Measurements from ENCODE around the gene TRAF3IP1.

The TRAF3IP1 gene

GRCh38 chr2:238408615-238409340 is 88.5 kb downstream of the TRAF3IP1 start:
- no peak for DNase-seq (ENCODE audit: low spot score)

GRCh38 chr2:238409341-238410199 is 89.3 kb downstream of the TRAF3IP1 start:
- no peak for DNase-seq (ENCODE audit: low spot score)

- DNase-seq (ENCODE audit: low spot score), result no peak
Measured at GRCh38 chr2:238412067-238412767, 91.9 kb downstream of the TRAF3IP1 start.

- no peak for DNase-seq (ENCODE audit: low spot score)
Measured at GRCh38 chr2:238413368-238413767, 93.0 kb downstream of the TRAF3IP1 start.

DNA sequence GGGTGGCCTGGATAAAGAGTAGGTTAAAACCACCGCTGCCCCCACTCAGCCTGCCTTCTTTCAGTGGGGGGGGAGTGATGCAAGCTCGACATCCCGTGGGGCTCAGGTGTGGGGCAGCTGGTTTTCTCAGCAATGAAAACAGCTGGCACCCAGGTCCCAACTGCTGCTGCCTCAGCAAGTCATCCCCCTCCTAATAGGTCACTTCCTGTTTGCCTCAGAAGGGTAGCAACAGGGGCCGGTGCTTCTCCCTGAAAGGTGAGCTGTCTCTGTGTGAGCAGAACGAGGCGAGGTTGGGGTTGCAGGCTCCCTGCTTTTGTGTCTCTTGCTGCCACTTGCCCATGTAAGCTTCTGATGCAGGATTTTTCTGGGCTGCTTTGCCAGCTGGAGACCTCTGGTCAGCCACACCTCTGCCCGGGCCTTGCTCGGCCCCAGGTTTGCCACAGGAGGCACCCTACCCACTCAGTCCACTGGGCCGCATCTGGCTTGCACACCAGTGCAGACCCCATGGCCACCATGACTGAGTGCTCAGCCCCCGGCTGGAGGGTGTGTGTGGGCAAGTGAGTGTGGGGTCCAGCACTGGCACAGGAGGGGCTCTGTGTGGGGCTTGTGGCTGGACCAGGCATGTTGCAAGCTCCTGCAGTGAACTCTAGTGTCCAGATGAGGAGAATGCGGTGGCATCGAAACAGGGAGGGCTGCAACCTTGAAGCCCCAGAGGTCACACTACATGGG is 94.9 kb downstream of the TRAF3IP1 start:
- DNase-seq (ENCODE audit: low spot score), result no peak

- no peak for DNase-seq (ENCODE audit: low spot score)
Measured at GRCh38 chr2:238415893-238416292, 95.6 kb downstream of the TRAF3IP1 start.

- DNase-seq (ENCODE audit: low spot score), result no peak
Measured at GRCh38 chr2:238418196-238418998, 98.1 kb downstream of the TRAF3IP1 start.

- DNase-seq (ENCODE audit: low spot score), result no peak
Measured at GRCh38 chr2:238418999-238419546, 98.8 kb downstream of the TRAF3IP1 start.

DNA sequence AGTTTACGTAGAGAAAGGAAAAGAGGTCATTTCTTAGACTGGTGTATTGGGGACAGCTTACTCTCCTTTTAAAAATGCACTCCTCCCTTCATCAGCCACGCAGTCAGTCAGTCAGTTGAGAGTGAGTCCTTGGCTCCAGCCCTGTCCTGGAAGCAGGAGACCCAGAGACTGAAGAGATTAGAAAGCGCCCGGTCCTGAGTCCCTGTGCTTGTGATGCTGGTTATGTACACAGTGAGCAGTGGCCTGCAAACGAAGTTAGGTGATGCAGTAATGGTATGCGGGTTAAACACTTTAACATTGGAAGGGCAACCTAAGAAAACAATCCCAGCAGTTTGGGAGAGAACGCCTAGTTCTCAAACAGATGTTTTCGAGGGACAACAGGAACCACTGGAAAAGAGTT is 100.1 kb downstream of the TRAF3IP1 start:
- no peak for DNase-seq (ENCODE audit: low spot score)

DNA sequence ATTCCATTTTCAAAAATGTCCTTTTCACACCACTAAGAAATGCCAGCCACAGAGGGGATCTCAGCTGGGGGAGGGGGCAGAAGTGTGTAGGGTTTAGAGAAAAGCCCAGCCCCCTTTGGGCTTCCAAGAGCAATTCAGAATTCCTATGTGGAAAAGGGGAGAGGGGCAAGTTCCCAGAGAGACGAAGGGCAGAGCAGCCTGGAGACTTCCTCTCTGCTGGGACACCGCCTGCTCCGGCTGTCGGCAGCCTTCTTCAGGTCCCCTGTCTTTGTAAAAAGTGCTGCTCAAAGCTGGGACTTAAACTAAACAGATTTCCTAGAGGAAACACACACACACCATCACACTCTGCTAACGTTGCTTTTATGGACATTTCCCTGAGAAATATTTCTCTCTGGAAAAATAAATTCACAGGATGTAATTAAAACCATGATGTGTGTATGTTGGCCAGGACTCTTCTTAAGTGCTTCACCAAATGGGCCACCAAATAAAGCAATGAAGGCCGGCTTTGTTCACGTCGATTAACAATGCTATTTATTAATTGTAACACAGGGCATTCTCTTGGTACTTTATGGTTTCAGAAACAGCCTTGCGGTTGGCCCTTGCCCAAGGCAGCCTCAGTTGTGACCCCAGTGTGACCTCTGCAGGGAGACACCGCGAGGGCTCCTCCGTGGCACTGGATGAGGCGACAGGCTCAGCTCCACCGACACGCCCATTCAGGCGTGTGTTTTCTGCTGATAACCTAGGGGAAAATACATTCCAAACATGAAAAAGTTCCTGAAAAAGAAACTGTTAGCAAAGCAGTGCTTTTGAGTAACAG is 100.8 kb downstream of the TRAF3IP1 start:
- DNase-seq (ENCODE audit: low spot score), result no peak

GRCh38 chr2:238421695-238422035 is 101.3 kb downstream of the TRAF3IP1 start:
- DNase-seq (ENCODE audit: low spot score), result no peak

GRCh38 chr2:238422285-238422684 is 102.0 kb downstream of the TRAF3IP1 start:
- no peak for DNase-seq (ENCODE audit: low spot score)

DNA sequence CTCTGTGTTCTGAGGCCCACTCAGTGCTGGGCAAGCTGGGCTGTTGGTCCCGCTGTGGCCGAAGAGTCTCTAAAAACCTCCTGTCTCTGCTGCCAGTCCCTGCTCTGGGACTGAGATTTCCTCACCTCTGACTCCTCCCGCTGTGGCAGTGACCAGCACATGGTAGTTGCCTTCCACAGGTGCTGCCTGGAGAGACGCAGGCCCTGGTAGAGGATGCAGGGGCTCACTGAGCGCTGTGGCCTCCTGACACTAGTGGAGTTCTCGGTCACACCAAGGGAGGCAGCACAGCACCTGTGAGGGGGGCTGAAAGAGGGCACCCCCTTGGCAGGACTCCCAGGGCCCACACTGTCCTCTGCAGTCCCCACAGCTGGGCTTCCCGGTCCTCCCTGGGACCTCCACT is 102.6 kb downstream of the TRAF3IP1 start:
- DNase-seq (ENCODE audit: low spot score), result no peak

DNA sequence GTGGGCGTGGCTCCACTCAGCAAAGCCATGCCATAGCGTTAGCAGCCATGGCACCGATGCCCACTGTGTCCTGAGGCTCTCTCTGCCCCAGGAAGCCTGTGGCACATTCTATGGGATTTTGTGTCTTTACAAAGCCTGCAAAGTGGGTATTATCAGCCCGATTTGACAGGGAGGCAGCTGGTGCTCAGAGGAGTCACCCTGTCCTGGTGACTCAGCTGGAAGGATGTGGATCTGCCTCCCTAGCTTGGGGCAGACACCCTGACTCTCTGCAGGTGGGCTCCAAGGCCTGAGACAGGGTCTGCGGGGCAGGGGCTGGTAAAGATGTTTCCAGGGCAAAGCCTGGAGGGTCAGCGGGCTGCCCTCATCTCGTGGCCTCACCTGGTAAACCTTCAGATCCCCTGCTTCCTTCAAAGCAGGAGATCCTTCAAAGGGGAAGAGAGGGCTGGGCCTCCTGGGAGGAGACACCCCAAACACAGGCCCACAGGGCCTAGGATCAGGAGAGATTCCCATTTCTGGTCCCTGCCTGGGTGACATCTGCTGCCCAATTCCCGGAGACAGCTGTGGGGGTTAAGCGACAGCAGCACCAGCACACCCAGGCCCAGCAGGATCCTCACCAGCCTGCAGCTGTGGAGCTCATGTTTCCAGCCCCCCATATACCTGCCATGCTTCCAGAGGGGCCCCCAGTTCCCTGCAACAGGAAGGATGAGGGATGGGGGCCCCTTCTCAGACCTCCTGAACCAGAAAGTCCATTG is 103.4 kb downstream of the TRAF3IP1 start:
- DNase-seq (ENCODE audit: low spot score), result no peak

GRCh38 chr2:238424313-238424700 is 104.0 kb downstream of the TRAF3IP1 start:
- DNase-seq (ENCODE audit: low spot score), result no peak

DNA sequence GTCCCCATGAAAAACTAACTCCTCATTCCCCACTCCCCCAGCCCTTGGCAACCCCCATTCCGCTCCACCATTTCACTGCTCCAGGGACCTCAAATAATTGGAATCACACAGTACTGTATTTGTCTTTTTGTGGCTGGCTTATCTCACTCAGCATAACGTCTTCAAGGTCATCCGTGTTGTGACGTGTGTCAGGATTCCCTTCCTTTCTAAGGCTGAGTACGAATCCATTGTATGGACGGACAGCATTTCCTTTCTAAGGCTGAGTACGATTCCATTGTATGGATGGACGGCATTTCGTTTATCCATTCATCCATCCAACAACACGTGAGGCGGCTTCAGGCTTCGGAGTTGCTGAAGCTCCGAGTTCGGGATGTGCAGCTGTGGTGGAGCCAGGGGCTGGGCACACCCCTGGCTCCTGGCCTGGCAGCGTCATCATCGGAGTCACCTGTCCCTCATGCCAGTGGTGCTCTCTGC is 105.2 kb downstream of the TRAF3IP1 start:
- DNase-seq (ENCODE audit: low spot score), result no peak

GRCh38 chr2:238425979-238426567 is 105.8 kb downstream of the TRAF3IP1 start:
- no peak for DNase-seq (ENCODE audit: low spot score)

DNA sequence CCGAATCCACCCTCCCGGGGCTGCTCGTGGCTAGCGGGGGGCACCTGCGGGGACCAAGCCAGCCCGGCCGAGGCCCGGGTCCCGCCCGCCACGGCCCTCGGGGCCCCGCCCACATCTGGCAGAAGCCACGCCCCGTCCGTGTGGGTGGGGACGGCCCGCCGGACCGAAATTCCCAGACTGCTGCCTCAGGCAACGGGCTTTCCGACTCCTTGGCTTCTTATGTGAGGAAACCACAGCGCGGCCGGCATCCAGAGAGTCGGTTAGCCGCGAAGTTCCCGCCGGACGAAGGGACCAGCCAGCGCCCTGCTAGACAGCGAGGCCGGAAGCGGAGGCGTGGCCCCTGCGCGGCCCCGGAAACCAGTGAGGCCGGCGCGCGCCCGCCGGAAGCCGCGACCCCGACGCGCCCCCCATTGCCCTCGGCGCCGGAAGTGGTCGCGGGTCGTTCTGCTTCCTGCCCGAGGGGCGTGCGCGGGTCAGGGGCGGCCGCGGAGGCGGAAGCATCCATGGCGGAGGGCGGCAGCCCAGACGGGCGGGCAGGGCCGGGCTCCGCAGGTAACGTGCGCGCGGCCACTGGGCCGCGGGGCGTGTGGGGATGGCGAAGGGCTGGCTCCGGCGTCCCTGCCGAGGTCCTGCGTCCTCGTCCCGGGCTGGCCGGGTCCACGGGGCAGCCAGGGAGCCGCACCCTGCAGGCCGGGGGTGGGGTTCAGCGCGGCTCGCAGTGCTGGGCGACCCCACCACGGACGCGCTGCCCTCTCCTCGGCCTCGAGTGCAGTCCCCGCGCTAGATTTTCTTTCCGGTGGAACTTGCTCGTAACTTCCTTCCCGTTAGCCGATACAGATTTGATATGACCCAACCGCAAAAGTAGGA is 106.5 kb downstream of the TRAF3IP1 start, which contains the start of gene ASB1:
Gene ASB1 (plus strand): TSS at position 360 of the 867 bp plus-strand sequence. CDS start 144 bp downstream, at position 504.
- peak; percentile 70 for DNase-seq (ENCODE audit: low spot score)

Data from CD4-positive, alpha-beta T cell treated with Interleukin-6 at 100 ng/mL for 8 hours (primary cell).